IPS DF 6.9 (cell line): ENCODE results near the gene CSTB.

ENCODE experiments used
- DNase-seq: peaks from one replicate; pipeline ENCODE4 v3.0.0-alpha.2; 2013; ENCODE audit warnings: low read depth, low spot score
- H3K27ac ChIP-seq: one replicate; pipeline ENCODE4 v1.5.1; 2013; ENCODE audit warnings: low read length, control low read depth
- H3K27me3 ChIP-seq: 2 replicates; pipeline ENCODE4 v1.6.1; 2013; ENCODE audit warnings: mild to moderate bottlenecking, low read length; ENCODE audit not compliant: control insufficient read depth, insufficient read depth
- H3K36me3 ChIP-seq: 2 replicates; pipeline ENCODE4 v1.6.1; 2013; ENCODE audit warnings: low read length; ENCODE audit not compliant: control insufficient read depth, insufficient read depth
- H3K4me1 ChIP-seq: 2 replicates; pipeline ENCODE4 v1.6.1; 2013; ENCODE audit warnings: low read length; ENCODE audit not compliant: control insufficient read depth, insufficient read depth
- H3K4me3 ChIP-seq: 2 replicates; pipeline ENCODE4 v1.5.1; 2013; ENCODE audit warnings: mild to moderate bottlenecking, low read length
- H3K9me3 ChIP-seq: 2 replicates; pipeline ENCODE4 v1.6.1; 2013; ENCODE audit warnings: low read length, inconsistent platforms; ENCODE audit not compliant: control insufficient read depth, insufficient read depth
- WGBS: extraction: QIAGEN DNeasy Blood & Tissue Kit; methylation state at CpG from one replicate; pipeline ENCODE4 v1.1.7; 2013; ENCODE audit warnings: mixed read lengths, missing lambda C conversion rate; ENCODE audit not compliant: insufficient read length, insufficient coverage; 5-methylcytosine and 5-hydroxymethylcytosine counted together

The CSTB gene

GRCh38 chr21:43800566-43800965, 24.5 kb upstream of the CSTB start:
- no peak overlapping the region for H3K4me3 ChIP-seq
- no peak for DNase-seq
- no peak overlapping the region for H3K27ac ChIP-seq
- H3K4me1 ChIP-seq = no peaks in the 10 kb centered on the region
- no peaks in the 10 kb centered on the region for H3K27me3 ChIP-seq
- no peaks in the 10 kb centered on the region for H3K9me3 ChIP-seq
- no CpG with 5 or more reads among the region's 14 CpGs for WGBS
- peaks cover 73% of the 10 kb centered on the region for H3K36me3 ChIP-seq

- H3K27ac ChIP-seq = no peak overlapping the region
- no peak for DNase-seq
- no CpG with 5 or more reads among the region's 17 CpGs for WGBS
Measured at GRCh38 chr21:43800124-43800523, 24.0 kb upstream of the CSTB start.

GRCh38 chr21:43799301-43799840, 23.3 kb upstream of the CSTB start:
- H3K27ac ChIP-seq = no peak overlapping the region
- WGBS = no CpG with 5 or more reads among the region's 19 CpGs
- H3K27me3 ChIP-seq = no peaks in the 10 kb centered on the region
- no peak overlapping the region for H3K4me3 ChIP-seq
- DNase-seq = no peak
- H3K9me3 ChIP-seq = no peaks in the 10 kb centered on the region
- no peaks in the 10 kb centered on the region for H3K4me1 ChIP-seq
- H3K36me3 ChIP-seq = peaks cover 74% of the 10 kb centered on the region

More at GRCh38 chr21:43800124-43800523, 24.0 kb upstream of the CSTB start:
- H3K36me3 ChIP-seq = peaks cover 73% of the 10 kb centered on the region
- no peaks in the 10 kb centered on the region for H3K27me3 ChIP-seq
- H3K9me3 ChIP-seq = no peaks in the 10 kb centered on the region
- no peak overlapping the region for H3K4me3 ChIP-seq
- H3K4me1 ChIP-seq = no peaks in the 10 kb centered on the region

GRCh38 chr21:43797925-43798715, 22.0 kb upstream of the CSTB start:
- Histone ChIP-seq H3K4me3 (no peak overlapping the region), H3K27ac (no peak overlapping the region), H3K36me3 (peaks cover 76% of the 10 kb centered on the region), H3K4me1 (no peaks in the 10 kb centered on the region), H3K9me3 (no peaks in the 10 kb centered on the region), H3K27me3 (no peaks in the 10 kb centered on the region)
- no peak for DNase-seq
- no CpG with 5 or more reads among the region's 30 CpGs for WGBS

- Histone ChIP-seq H3K9me3 (no peaks in the 10 kb centered on the region), H3K4me3 (no peak overlapping the region), H3K27me3 (no peaks in the 10 kb centered on the region), H3K36me3 (peaks cover 78% of the 10 kb centered on the region), H3K4me1 (no peaks in the 10 kb centered on the region), H3K27ac (no peak overlapping the region)
- DNase-seq = no peak
- no CpG with 5 or more reads among the region's 19 CpGs for WGBS
Measured at GRCh38 chr21:43797415-43797814, 21.3 kb upstream of the CSTB start.

GRCh38 chr21:43794857-43795256, 18.7 kb upstream of the CSTB start:
- H3K36me3 ChIP-seq = peaks cover 65% of the 10 kb centered on the region
- WGBS = no CpG with 5 or more reads among the region's 14 CpGs

GRCh38 chr21:43794311-43794710, 18.2 kb upstream of the CSTB start:
- no CpG with 5 or more reads among the region's 12 CpGs for WGBS

More at GRCh38 chr21:43794857-43795256, 18.7 kb upstream of the CSTB start:
- no peaks in the 10 kb centered on the region for H3K27me3 ChIP-seq
- no peaks in the 10 kb centered on the region for H3K9me3 ChIP-seq
- DNase-seq = no peak
- no peak overlapping the region for H3K27ac ChIP-seq
- H3K4me3 ChIP-seq = no peak overlapping the region
- no peaks in the 10 kb centered on the region for H3K4me1 ChIP-seq

GRCh38 chr21:43793243-43793642, 17.1 kb upstream of the CSTB start:
- no peaks in the 10 kb centered on the region for H3K27me3 ChIP-seq
- H3K36me3 ChIP-seq = peaks cover 49% of the 10 kb centered on the region
- no peak overlapping the region for H3K27ac ChIP-seq
- H3K4me1 ChIP-seq = no peaks in the 10 kb centered on the region
- H3K4me3 ChIP-seq = no peak overlapping the region
- no peak for DNase-seq
- no CpG with 5 or more reads among the region's 16 CpGs for WGBS
- H3K9me3 ChIP-seq = no peaks in the 10 kb centered on the region

More at GRCh38 chr21:43794311-43794710, 18.2 kb upstream of the CSTB start:
- no peak for DNase-seq
- H3K27ac ChIP-seq = no peak overlapping the region
- peaks cover 60% of the 10 kb centered on the region for H3K36me3 ChIP-seq
- no peaks in the 10 kb centered on the region for H3K27me3 ChIP-seq
- H3K4me1 ChIP-seq = no peaks in the 10 kb centered on the region
- no peak overlapping the region for H3K4me3 ChIP-seq
- no peaks in the 10 kb centered on the region for H3K9me3 ChIP-seq

- no peak for DNase-seq
- H3K9me3 ChIP-seq = no peaks in the 10 kb centered on the region
- no peak overlapping the region for H3K27ac ChIP-seq
- H3K4me3 ChIP-seq = no peak overlapping the region
- no peaks in the 10 kb centered on the region for H3K27me3 ChIP-seq
- H3K4me1 ChIP-seq = no peaks in the 10 kb centered on the region
- H3K36me3 ChIP-seq = peaks cover 41% of the 10 kb centered on the region
- no CpG with 5 or more reads among the region's 8 CpGs for WGBS
Measured at GRCh38 chr21:43792406-43792805, 16.3 kb upstream of the CSTB start.

- Histone ChIP-seq H3K9me3 (no peaks in the 10 kb centered on the region), H3K27me3 (no peaks in the 10 kb centered on the region), H3K36me3 (peaks cover 29% of the 10 kb centered on the region), H3K27ac (no peak overlapping the region), H3K4me1 (no peaks in the 10 kb centered on the region), H3K4me3 (peak overlapping the region; percentile 94)
- no peak for DNase-seq
- WGBS = no CpG with 5 or more reads among the region's 13 CpGs
Measured at GRCh38 chr21:43790010-43790524, 14.0 kb upstream of the CSTB start.
